OCI-M2 (cell line): ENCODE results near the gene MAPT.
"Not testable (repeated sequence)": the region's sequence is repeated elsewhere in the genome, so short reads cannot be mapped to it uniquely, and the experiment has no call there.

Source experiments
- DNase-seq: peaks from one replicate; lab custom pipeline; 2025; ENCODE audit not compliant: unreplicated experiment; lab: John Stamatoyannopoulos, UW

The MAPT gene

DNA sequence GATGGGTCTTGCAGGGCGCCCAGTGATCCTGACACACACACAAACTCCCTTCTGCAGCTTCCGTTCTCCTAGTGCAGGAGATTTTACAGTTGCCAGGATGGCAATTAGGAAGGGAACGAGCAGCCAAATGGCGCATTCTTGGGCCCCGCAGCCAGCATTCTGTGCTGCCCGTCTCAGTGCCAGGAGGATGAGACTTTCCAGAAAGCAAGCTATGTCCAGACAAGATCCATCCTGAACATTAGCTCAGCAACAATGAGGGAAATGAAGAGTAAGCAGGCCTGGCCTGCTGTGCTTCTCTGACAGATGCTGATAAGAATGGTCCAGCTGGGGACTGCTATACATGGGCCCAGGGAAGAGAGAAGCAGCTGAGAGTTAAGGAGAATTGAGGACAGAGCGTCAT is 33.2 kb upstream of the MAPT start:
- no peak for DNase-seq

DNA sequence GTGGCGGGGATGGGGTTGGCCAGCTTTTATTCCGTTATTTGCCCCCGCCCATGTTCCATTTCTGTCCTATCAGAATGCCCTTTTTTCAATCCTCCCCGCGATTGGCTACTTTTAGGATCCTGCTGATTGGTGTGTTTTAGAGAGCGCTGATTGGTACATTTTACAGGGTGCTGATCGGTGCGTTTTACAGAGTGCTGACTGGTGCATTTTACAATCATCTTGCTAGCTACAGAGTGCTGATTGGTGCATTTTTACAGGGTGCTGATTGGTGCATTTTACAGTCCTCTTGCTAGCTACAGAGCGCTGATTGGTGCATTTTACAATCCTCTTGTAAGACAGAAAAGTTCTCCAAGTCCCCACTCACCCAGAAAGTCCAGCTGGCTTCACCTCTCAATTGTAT is 32.2 kb upstream of the MAPT start:
- not testable (repeated sequence) for DNase-seq

DNA sequence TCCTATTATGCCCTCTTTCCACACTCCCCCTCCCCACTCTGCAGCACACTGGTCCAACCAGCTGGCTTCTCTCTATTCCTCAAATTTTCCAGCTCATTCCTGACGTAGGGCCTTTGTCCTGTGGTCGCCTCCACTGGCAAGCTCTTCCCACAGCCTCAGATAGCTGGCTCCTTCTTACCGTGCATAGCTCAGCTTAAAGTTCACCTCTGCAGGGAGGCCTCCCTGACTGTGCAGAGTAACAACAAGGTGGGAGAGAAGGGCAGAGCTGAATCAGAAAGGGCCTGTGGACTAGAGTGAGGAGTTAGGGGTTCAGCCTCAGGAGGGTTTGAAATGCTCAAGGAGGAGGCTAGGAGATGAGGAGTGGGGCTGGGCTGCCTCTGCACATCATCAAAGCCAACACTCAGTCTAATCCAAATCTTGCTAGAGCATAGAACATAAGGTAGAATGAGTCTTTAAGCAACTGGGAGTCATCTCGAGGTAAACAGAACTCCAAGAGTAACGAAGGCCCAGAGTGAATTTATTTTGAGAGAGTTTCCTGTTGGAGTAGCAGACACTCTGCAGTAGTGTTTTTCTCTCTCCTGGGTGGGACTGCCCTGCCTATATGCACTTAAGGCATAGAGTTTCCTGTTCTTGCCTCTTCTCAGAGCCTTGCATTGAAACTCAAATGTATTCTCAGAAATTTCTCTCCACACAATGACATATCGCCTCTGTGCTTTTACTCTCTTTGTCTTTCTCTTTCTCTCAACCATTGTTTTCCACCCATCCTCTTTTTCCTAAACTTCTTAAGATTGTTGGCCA is 30.3 kb upstream of the MAPT start:
- no peak for DNase-seq

DNA sequence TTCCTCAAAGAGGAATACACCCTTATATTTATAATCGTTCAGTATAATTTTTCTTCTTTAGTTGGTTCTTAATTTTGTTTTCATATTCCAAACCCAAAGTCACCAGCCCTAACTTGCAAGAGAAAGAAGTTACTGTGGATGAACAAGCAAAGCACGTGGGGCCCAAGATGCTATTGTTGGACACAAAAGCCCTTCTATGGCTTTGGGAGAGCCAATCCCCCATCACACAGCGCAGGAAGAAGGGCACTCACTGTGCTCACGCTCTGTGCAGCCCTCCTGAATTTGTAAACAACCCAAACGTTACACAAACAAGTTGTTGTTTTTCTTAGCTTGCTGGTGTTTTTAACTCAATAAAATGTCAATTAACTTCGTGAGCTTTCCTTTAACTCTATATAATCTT is 27.2 kb upstream of the MAPT start:
- no peak for DNase-seq

DNA sequence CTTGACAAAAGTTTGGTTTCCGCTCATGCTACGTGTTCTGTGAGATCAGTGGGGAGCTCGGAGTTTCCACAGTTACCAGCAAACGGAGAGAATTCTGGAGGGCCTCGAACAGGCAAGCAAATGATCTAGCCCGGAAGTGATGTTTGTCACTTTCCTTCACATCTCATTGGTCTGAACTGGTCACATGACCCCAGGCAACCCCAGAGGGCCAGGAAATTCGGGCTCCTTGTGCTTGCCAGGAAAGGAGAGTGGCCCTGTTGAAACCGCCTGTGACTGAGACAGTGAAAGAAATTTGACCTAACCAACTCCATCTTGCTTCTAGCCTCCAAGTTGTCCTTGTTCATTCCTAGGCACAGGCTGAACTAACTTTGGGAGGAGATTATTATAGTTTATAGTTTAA is 26.7 kb upstream of the MAPT start:
- no peak for DNase-seq

DNA sequence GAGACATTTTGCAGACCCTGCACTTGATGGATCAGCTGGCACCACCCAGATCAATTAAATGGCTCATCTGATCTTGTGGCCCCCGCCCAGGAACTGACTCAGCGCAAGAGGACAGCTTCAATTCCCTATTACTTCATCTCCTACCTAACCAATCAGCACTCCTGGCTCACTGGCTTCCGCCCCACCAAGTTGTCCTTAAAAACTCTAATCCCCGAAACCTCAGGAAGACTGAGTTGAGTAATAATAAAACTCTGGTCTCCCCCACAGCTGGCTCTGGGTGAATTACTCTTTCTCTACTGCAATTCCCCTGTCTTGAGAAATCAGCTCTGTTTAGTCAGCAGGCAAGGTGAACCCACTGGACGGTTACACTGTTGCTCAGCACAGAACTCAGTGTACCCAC is 26.1 kb upstream of the MAPT start:
- DNase-seq: no peak

DNA sequence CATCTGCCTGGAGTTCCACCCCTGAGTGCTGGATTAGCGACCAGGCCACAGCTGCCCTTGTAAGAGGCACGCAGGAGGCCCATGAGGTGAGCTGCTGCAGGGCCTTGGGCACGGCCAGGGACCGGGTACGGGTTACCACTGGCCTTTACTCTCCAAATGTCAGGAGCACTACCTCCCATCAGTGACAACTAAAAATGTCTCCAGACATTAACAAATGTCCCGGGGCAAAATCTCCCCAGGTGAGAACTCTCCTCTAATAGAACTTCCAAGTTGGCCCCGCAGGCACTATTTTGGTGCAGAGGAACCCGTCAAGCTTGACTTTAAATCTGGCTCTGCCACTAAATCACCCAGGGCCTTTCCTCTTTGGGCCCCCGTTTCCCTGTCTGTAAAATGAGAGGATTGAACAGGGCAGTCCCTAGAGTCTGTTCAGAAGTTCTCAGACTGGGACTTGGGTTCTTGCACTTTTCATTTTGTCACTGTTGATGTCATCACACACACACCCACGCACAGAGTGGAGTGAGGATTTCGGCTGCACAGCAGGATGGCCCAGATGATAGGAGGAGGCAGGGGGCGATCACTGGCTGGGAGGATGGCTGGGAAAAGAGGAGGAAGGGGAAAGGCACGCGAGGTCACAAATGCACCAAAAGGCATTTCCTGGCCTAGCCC is 24.5 kb upstream of the MAPT start:
- no peak for DNase-seq

DNA sequence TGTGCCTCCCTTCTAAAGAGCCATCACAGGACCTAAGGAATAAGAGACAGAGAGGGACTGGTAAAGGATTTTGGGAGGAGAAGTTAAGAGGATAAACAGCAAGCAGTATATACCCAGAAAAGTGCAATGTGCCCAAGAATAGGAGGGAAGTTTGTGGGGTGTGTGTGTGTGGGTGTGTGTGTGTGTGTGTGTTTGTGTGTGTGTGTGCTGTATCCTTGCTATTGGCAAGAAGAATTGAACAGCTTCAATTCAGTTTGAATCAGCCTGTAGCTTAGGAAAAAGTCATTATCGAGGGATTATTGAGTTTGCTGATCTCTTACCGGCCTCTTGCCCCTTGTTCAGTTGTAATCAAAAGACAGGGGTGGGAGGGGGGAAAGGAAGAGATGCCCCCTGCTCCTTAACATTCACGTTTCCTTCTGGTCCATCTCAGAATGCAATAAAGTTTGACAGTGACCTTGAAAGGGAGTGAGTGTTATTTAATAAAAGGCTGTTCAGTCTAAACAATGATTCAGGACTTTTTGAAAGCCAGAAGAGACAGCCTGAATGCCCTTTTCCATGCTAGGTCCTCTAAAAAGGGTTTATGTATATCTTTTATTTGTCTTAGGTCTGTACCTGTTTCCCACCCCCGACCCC is 23.9 kb upstream of the MAPT start:
- DNase-seq: no peak

DNA sequence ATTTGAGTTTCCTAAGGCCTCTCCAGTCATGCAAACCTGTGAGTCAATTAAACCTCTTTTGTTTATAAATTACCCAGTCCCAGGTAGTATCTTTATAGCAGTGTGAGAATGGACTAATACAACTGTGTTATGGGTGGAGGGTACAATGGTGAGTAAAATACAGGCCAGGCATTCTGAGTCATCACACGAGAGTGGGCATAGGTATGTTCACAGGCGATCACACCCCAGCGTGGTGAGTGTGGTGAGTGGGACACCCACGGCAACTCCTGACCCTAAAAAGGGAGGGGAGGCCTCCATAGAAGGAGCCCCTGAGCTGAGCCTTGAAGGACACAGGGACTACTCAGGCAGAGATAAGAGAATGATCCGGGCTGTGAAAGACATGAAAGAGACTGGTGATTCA is 22.6 kb upstream of the MAPT start:
- DNase-seq: no peak

DNA sequence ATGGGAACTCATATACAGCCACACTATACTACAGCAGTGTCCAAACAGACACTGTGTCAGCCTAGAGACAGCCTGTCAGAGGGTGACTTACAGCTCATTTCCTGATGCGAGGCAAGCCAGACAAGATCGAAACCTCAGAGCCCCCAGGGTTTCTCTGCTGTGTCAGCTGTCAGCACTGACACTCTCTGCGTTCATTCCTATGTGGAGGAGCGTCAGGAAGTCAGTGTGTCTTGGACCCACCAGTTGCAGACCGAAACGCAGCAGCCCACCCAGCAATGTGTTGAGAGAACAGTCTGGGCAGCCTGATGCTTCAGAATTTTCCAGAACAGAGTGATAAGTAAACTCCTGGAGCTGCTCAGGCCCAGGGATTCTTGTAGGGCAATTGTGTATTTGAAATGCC is 20.6 kb upstream of the MAPT start:
- no peak for DNase-seq

DNA sequence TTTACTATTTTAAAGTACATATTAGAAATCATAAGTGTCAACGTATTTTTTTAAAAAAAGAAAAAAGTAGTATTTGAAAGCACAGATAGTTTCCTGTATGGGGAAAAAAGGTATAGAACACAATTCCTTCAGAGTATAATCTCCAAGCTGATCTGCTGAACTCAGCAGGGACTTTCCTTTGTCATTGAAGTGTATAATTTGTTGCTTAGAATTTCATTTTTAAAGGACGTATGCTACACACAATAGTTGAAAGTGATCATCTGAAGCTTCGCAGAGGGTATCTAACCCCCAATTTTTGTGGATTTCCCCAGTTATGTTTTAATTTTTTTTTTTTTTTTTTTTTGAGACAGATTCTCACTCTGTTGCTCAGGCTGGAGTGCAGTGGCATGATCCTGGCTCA is 20.2 kb upstream of the MAPT start:
- DNase-seq: no peak

DNA sequence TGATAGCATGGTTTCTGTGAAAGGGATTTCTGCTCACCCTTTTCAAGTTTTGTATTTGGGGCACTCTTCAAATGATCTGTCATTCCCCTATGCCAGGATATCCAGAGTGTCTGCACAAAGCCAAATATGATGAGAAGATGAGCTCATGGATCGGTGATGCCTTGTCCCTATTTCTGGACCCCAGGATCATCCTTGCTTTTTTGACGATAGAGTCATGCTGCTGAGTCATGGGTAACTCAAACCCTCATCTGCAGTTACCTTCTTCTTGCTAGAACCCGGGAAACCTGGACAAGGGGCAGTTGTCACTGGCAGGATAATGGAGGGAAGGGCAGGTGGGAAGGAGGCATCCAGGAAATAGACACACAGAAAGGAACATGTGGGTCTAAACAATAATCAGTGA is 17.8 kb upstream of the MAPT start:
- DNase-seq: no peak

DNA sequence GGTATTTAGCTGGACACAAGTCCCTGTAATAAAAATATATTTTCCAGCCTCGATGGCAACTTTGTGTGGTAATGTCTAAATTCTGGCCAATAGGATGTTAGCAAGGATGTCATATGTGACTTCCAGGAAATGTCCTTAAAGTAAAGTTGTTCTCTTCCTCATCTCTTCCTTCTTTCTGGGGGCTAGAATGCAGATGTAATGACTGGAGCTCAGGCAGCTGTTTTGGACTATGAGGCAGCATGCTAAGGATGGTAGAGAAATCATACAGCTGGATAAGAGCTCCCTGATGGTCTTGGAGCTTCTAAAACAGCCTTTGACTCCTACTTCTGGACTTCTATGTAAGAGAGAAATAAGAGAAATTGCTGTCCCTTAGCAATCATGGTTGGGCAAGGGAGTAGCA is 16.9 kb upstream of the MAPT start:
- no peak for DNase-seq

DNA sequence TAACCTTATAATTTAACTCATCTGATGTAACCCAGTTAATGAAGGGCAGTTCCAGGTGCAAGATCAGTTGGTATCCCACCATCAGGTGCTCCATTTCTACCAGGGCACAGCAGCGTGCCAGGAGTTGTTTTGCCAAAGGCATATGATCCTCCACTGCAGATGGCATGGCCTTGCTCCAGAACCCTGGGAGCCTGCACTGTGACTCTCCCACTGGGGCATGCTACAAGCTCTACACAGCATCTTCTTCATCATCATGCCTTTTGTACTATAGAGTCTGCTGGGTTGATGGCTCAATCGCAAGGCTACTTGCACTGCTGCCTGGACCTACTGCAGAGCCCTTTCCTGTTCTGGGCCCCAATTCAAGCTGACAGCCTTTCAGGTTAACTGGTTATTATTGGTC is 11.3 kb upstream of the MAPT start:
- DNase-seq: no peak

DNA sequence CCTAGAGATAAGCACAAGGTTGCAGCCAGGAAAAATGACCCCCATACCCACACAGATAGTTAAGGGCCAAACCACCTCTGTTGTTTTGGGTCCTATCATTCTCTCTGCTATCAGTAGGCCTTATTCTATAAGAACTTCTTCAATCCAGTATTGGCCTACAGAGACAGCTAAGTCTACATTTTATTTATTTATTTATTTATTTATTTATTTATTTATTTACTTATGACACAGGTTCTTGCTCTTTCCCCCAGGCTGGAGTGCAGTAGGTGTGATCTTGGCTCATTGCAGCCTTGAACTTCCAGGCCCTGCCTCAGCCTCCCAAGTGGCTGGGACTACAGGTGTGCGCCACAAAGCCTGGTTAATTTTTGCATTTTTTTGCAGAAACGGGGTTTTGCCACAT is 7.5 kb upstream of the MAPT start:
- no peak for DNase-seq

DNA sequence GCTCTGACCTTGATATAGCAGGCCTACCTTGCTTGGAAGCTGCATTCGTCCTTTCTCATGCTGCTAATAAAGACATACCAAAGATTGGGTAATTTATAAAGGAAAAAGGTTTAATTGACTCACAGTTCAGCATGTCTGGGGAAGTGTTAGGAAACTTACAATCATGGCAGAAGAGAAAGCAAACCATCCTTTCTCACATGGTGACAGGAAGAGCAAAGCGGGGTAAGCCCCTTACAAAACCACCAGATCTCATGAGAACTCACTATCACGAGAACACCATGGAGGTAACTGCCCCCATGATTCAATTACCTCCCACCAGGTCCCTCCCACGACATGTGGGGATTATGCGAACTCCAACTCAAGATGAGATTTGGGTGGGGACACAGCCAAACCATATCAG is 6.0 kb upstream of the MAPT start:
- DNase-seq: no peak

DNA sequence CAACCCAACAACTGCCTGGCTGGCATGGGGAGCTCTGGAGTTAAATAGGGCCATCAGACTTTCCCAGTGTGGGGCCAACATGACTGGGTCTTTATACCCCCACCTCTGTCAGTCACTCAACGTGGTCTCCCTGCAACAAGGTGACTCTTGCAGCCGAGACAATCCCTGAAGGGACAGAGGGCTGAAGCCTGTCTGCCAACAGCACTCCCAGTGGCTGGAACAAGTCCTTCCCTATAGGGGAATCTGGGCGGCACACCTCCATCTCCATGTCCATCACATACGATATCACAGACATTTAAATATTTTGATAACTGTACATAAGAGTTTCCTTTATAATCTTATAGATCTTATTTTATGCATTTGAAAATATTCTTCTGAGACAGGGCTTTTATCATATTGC is 4.8 kb upstream of the MAPT start:
- DNase-seq: no peak

DNA sequence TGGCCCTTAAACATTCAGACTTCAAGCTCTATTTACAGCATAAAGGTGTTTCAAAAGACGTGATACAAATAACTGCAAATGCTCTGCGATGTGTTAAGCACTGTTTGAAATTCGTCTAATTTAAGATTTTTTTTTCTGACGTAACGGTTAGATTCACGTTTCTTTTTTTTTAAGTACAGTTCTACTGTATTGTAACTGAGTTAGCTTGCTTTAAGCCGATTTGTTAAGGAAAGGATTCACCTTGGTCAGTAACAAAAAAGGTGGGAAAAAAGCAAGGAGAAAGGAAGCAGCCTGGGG is 681 bp upstream of the MAPT start:
- no peak for DNase-seq

DNA sequence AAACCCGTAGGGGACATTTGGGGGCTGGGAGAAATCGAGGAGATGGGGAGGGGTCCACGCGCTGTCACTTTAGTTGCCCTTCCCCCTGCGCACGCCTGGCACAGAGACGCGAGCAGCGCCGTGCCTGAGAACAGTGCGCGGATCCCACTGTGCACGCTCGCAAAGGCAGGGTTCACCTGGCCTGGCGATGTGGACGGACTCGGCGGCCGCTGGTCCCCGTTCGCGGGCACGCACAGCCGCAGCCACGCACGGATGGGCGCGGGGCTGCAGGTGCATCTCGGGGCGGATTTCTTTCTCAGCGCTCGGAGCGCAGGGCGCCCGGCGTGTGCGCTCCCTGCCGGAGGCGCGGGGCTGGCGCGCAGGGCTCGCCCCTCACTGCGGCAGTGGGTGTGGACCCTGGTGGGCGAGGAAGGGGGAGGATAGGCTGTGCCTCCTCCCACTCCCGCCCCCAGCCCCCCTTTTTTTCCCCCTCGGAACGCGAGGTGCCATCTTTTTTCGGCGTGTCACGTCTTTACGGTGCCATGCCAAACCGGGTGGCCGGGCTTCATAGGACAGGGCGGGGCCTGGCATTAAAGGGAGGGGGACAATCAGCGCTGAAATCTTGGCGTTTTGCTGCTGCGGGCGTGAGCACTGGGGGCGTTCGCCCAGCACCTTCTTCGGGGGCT is 1.1 kb downstream of the MAPT start:
- no peak for DNase-seq

DNA sequence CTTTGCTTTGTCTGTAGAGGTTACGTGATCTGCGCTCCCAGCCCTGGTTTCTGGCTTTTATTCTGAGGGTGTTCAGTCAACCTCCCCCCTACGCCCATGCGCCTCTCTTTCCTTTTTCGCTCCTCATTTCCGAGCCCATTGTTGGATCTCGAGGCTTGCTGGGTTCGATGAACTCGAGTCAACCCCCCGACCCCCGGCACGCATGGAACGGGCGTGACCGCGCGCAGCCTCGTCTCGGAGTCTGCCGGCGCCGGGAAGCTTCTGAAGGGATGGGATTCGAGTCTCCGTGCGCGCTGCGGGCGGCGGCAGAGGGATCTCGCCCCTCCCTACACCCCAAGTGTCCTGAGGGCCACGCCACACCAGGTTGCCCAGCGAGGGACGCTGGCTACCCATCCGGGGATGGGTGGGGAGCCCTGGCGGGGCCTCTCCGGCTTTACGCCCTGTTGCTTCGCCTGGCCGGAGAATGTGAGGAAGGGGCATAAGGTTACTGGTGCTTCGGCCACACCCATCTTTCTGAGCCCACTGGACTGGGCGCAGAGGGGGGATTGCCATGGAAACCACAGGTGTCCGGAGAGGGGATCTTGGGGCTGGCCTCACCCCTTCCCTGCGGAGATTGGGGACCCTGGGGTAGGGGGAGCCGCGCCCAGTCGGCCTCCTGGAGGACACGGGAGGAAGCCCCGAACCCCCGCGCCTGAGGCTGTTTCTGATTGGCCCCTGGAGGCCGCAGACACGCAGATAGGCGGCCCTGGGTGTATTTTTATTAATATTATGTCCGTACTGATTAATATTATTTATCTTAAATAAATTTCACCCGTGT is 1.8 kb downstream of the MAPT start:
- no peak for DNase-seq
